HG02981 (cell line): ENCODE data around the gene SFXN5.

Source experiments
- ATAC-seq: cut with Tn5 transposase; IDR thresholded peaks from one replicate; pipeline ENCODE4 v1.9.1; 2021; ENCODE audit warnings: mild to moderate bottlenecking, moderate library complexity; ENCODE audit not compliant: unreplicated experiment

The SFXN5 gene

GRCh38 chr2:72927619-72928550 is 143.6 kb downstream of the SFXN5 start:
- ATAC-seq = no peak

- no peak for ATAC-seq
These were observed 144.6 kb downstream of the SFXN5 start for GRCh38 chr2:72926811-72927465.

GRCh38 chr2:72926368-72926767 is 145.1 kb downstream of the SFXN5 start:
- ATAC-seq = no peak

- ATAC-seq = no peak
These were observed 146.1 kb downstream of the SFXN5 start for GRCh38 chr2:72925328-72925943.

- peak; percentile 49 for ATAC-seq
These were observed 146.9 kb downstream of the SFXN5 start for GRCh38 chr2:72924353-72925240.

GRCh38 chr2:72923833-72924352 is 147.6 kb downstream of the SFXN5 start:
- ATAC-seq = no peak

- no peak for ATAC-seq
These were observed 149.7 kb downstream of the SFXN5 start for GRCh38 chr2:72921853-72922252.

- no peak for ATAC-seq
These were observed 150.2 kb downstream of the SFXN5 start for GRCh38 chr2:72921088-72921851.

GRCh38 chr2:72920318-72921087 is 151.0 kb downstream of the SFXN5 start:
- no peak for ATAC-seq

GRCh38 chr2:72919414-72920317 is 151.8 kb downstream of the SFXN5 start:
- ATAC-seq = no peak

- ATAC-seq = peak; percentile 4
These were observed 153.5 kb downstream of the SFXN5 start for GRCh38 chr2:72917877-72918553.

GRCh38 chr2:72917138-72917876 is 154.2 kb downstream of the SFXN5 start, which contains the start of gene EMX1:
Gene EMX1 (plus strand): TSS chr2:72917519. CDS start chr2:72917853, 334 bp downstream.
- peak; percentile 35 for ATAC-seq

- ATAC-seq = peak; percentile 2
These were observed 154.8 kb downstream of the SFXN5 start for GRCh38 chr2:72916743-72917137.

GRCh38 chr2:72915907-72916742 is 155.4 kb downstream of the SFXN5 start:
- ATAC-seq = peak; percentile 58

- ATAC-seq = no peak
These were observed 156.1 kb downstream of the SFXN5 start for GRCh38 chr2:72915320-72915906.
